Astrocyte (in vitro differentiated cells and primary cell): ENCODE data around the gene SRP72.

Experiments
- CTCF ChIP-seq: IDR thresholded peaks from 2 replicates; pipeline ENCODE4 v1.5.1; 2011; ENCODE audit warnings: low read depth, mild to moderate bottlenecking, inconsistent platforms, low read length, moderate library complexity; ENCODE audit not compliant: insufficient read depth
- EZH2 ChIP-seq: IDR thresholded peaks from 2 replicates; pipeline ENCODE4 v1.6.1; 2012; ENCODE audit warnings: mild to moderate bottlenecking, low read length, inconsistent platforms; ENCODE audit not compliant: insufficient read depth

- no peak for TF ChIP-seq CTCF
- TF ChIP-seq EZH2: no peak
Measured at GRCh38 chr4:56438766-56439165, 28.7 kb upstream of the SRP72 start.
